ENCODE data around the gene SLC5A10.

Gene SLC5A10

DNA sequence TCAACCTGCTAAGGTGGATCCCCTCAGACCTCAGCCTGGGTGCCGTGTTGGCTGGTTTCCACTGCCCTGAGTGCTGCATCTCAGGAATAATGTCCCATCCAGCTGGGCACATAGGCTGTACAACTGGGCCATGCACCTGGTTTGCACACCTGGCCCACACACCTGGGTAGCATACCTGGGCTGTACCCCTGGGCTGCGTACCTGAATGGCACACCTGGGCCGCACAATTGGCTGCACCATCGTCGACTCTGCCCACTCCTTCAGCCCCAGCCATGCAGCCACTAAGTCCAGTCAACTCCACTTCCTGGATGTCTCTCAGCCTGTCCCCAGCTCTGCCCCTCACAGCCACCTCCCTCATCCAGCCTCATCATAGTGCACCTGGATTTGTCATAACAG lies 7.9 kb downstream of the SLC5A10 start:
- no peaks in the 10 kb centered on the region for H3K9me3 ChIP-seq (ENCODE audit: control insufficient read depth, low read depth, low read length)
- no peaks in the 10 kb centered on the region for H3K27me3 ChIP-seq (ENCODE audit: control insufficient read depth, insufficient read depth, low read length)
- H3K9ac ChIP-seq (ENCODE audit: low read length), result no peak overlapping the region
- H3K4me3 ChIP-seq (ENCODE audit: low read length), result no peak overlapping the region
- no peaks in the 10 kb centered on the region for H3K36me3 ChIP-seq (ENCODE audit: control insufficient read depth, low read depth, low read length)
- no peak overlapping the region for H3K27ac ChIP-seq (ENCODE audit: low read length)
- peaks cover 7% of the 10 kb centered on the region for H3K4me1 ChIP-seq (ENCODE audit: control insufficient read depth, low read depth, low read length)

DNA sequence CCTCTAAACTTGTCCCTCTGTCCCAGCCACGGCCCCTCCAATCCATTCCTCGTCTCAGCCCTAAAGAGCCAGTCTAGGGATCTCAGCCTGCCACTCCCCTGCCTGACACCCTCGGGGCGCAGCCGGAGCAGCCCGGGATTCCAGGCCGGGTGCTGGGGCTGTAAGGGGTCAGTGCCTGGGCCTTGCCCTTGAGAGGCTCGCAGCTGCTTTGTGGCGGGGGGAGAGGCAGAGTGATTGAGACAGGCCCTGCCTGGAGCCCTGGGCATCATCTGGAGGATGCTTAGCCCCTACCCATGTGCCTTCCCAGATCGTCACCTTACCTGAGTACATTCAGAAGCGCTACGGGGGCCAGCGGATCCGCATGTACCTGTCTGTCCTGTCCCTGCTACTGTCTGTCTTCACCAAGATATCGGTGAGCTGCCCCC lies 8.3 kb downstream of the SLC5A10 start:
- no peaks in the 10 kb centered on the region for H3K36me3 ChIP-seq (ENCODE audit: control insufficient read depth, low read depth, low read length)
- peaks cover 7% of the 10 kb centered on the region for H3K4me1 ChIP-seq (ENCODE audit: control insufficient read depth, low read depth, low read length)
- H3K27me3 ChIP-seq (ENCODE audit: control insufficient read depth, insufficient read depth, low read length), result no peaks in the 10 kb centered on the region
- H3K4me3 ChIP-seq (ENCODE audit: low read length), result no peak overlapping the region
- no peak overlapping the region for H3K27ac ChIP-seq (ENCODE audit: low read length)
- no peak overlapping the region for H3K9ac ChIP-seq (ENCODE audit: low read length)
- H3K9me3 ChIP-seq (ENCODE audit: control insufficient read depth, low read depth, low read length), result no peaks in the 10 kb centered on the region

DNA sequence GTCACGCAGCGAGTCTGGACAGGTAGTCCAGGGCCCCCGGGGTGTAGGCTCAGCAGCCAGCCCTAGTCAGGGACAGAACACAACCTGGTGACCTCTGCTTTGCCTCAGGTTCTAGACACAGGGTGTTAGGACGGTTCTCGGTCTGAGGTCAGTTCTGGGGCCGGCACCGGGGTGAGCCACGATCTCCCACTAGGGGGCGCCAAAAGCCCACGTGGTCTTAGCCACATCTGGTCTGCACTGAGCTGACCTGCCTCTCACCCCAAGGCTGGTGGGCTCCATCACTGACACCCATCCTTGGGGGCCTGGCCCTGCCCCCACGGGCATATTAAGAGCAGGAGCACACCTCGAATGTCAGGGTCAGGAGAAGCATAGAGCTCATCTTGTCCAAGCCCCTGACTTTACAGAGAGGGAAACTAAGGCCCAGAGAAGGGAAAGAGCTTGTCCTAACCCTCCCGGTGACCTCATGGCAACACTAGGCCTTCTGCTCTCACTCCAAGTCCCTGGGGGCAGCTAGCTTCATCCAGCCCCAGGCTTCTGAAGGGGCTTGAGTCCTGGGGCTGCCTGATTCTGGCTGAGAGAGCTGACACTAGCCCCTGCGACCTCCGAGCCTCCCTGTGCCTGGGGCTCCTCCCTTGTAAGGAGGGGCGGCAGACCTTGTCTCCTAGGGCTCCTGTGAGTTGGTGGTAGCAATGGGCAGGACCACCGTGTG lies 9.0 kb downstream of the SLC5A10 start:
- H3K36me3 ChIP-seq (ENCODE audit: control insufficient read depth, low read depth, low read length), result no peaks in the 10 kb centered on the region
- peaks cover 7% of the 10 kb centered on the region for H3K4me1 ChIP-seq (ENCODE audit: control insufficient read depth, low read depth, low read length)
- no peak overlapping the region for H3K4me3 ChIP-seq (ENCODE audit: low read length)
- no peak overlapping the region for H3K27ac ChIP-seq (ENCODE audit: low read length)
- no peaks in the 10 kb centered on the region for H3K9me3 ChIP-seq (ENCODE audit: control insufficient read depth, low read depth, low read length)
- H3K9ac ChIP-seq (ENCODE audit: low read length), result no peak overlapping the region
- H3K27me3 ChIP-seq (ENCODE audit: control insufficient read depth, insufficient read depth, low read length), result no peaks in the 10 kb centered on the region

DNA sequence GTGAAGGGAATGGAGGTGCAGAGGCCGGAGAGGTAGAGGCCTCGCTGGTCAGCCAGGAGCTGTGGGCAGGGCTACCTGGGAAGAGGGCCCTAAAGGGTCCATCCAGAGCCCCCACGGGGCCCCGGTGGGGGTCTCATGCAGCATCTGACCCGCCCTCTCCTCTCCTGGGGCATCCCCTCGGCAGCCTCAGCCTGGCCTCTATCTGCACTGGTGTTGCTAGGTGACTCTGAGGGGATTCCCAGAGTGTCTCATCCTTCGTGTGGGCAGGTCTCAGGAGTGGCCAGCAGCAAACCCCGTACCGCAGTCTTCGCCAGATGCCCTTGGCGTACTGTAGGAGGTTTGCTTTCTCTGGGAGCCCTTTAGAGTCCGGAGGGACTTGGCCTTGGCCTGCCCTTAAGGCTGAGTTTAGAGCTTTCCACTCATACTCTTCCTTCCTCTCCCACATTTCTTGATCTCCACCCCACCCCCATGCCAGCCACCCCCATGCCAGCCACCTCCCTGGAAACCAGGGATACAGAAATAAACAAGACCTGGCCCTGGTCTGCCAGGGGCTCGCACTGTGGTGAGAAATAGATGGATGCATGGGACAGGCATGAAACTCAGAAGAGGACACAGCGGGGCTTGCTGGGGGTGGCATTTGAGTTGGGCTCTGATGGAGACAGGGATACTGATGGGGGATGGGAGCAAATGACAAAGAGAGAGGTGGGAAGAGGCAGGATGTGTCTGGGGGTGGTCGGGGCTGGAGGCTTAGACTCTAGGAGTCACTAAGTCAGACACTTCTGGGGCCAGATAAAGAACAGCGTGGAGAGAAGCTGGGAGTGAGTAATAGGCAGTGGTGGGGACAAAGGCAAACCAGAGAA lies 9.9 kb downstream of the SLC5A10 start:
- no peaks in the 10 kb centered on the region for H3K9me3 ChIP-seq (ENCODE audit: control insufficient read depth, low read depth, low read length)
- no peak overlapping the region for H3K9ac ChIP-seq (ENCODE audit: low read length)
- no peak overlapping the region for H3K27ac ChIP-seq (ENCODE audit: low read length)
- no peak overlapping the region for H3K4me3 ChIP-seq (ENCODE audit: low read length)
- H3K27me3 ChIP-seq (ENCODE audit: control insufficient read depth, insufficient read depth, low read length), result no peaks in the 10 kb centered on the region
- no peaks in the 10 kb centered on the region for H3K36me3 ChIP-seq (ENCODE audit: control insufficient read depth, low read depth, low read length)
- peaks cover 7% of the 10 kb centered on the region for H3K4me1 ChIP-seq (ENCODE audit: control insufficient read depth, low read depth, low read length)

DNA sequence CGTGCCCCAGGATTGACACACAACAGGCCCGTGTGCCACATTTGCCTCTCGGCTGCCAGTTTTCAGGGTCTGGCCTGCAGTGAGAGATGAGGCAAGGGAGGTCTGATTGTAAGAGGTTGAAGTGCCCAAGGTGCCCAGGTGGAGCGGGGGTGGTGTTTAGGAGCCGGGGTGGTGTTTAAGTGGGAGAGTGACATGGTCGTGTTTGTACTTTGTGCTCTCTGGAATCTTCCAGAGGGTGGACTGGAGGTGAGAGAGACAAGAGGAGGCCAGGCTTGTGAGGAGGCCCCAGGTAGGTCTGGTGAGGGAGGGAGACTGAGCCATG lies 10.5 kb downstream of the SLC5A10 start:
- Histone ChIP-seq H3K9me3 (ENCODE audit: control insufficient read depth, low read depth, low read length) (no peaks in the 10 kb centered on the region), H3K4me3 (ENCODE audit: low read length) (no peak overlapping the region), H3K4me1 (ENCODE audit: control insufficient read depth, low read depth, low read length) (peaks cover 12% of the 10 kb centered on the region), H3K27ac (ENCODE audit: low read length) (no peak overlapping the region), H3K9ac (ENCODE audit: low read length) (no peak overlapping the region), H3K27me3 (ENCODE audit: control insufficient read depth, insufficient read depth, low read length) (no peaks in the 10 kb centered on the region), H3K36me3 (ENCODE audit: control insufficient read depth, low read depth, low read length) (no peaks in the 10 kb centered on the region)

DNA sequence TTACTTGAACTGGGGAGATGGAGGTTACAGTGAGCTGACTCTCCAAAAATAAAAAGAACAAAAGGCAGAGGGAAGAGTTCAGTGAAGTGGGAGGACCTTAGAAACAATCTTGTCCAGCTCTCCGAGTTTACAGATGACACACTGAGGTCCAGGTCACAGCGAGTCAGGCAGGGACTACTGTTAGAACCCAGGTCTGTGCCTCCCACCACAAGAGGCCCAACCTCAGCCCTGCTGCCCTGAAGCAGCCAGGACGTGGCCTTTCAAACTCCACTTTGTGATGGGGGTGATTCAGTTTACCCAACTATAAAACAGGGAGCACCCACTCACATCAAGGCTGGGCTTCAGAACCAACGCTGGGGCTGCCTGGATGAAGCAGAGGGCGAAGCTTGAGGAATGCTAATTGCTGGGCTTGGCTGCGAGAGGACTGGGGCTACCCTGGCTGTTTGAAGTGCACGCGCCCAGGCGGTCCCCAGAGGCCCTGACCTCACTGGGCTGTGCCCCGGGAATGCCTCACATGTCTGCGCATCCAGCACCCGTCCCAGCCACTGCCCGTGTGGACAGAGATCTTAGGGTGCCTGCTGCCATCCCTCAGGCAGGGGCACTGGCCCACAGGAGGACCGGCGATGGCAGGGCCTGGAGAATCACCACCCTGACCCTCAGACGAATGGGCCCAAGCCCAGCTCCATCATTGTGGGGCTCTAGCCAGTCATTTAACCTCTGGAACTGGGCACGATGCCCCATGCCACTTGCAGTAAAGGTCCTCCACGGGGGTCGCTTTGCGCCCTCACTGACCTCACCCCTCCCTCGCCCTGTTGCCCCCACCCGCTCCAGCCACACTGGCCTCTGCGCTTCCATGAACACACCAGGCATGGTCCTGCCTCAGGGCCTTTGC lies 11.4 kb downstream of the SLC5A10 start:
- Histone ChIP-seq H3K9me3 (ENCODE audit: control insufficient read depth, low read depth, low read length) (no peaks in the 10 kb centered on the region), H3K4me1 (ENCODE audit: control insufficient read depth, low read depth, low read length) (peaks cover 17% of the 10 kb centered on the region), H3K27ac (ENCODE audit: low read length) (no peak overlapping the region), H3K9ac (ENCODE audit: low read length) (no peak overlapping the region), H3K27me3 (ENCODE audit: control insufficient read depth, insufficient read depth, low read length) (no peaks in the 10 kb centered on the region), H3K36me3 (ENCODE audit: control insufficient read depth, low read depth, low read length) (no peaks in the 10 kb centered on the region), H3K4me3 (ENCODE audit: low read length) (no peak overlapping the region)

DNA sequence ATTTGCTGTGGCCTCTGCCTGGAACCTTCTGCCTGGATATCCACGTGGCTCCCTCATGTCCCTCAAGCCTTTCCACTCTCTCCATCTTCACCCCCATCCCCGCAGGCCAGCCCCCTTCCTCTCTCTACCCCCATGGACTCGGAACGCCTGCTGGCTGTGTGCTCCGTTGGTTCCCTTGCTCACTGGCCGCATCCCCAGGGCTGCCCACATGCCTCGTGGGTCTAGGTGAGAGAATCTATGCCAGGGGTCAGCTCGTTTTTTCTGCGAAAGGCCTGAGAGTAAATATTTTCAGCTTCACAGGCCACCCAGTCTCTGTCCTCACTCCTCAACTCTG lies 12.0 kb downstream of the SLC5A10 start:
- H3K27ac ChIP-seq (ENCODE audit: low read length), result no peak overlapping the region
- H3K9me3 ChIP-seq (ENCODE audit: control insufficient read depth, low read depth, low read length), result no peaks in the 10 kb centered on the region
- no peaks in the 10 kb centered on the region for H3K36me3 ChIP-seq (ENCODE audit: control insufficient read depth, low read depth, low read length)
- H3K9ac ChIP-seq (ENCODE audit: low read length), result no peak overlapping the region
- no peaks in the 10 kb centered on the region for H3K27me3 ChIP-seq (ENCODE audit: control insufficient read depth, insufficient read depth, low read length)
- H3K4me1 ChIP-seq (ENCODE audit: control insufficient read depth, low read depth, low read length), result peaks cover 17% of the 10 kb centered on the region
- H3K4me3 ChIP-seq (ENCODE audit: low read length), result no peak overlapping the region

DNA sequence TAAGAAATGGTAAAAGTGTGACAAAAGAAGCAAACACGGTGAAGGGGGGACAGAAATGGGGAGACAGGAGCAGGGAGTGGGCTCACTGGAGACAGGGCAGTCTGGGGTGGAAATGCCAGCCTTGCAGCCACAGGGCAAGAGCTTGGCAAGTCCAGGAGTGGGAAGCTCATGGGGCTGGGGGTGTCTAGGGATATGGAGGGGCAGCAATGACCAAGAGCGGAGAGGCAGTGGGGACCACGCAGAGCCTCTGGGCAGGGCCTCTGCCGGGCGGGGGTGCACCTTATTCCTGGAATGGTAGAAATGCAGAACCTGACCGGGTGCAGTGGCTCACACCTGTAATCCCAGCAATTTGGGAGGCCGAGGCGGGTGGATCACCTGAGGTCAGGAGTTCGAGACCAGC lies 12.6 kb downstream of the SLC5A10 start:
- no peak overlapping the region for H3K27ac ChIP-seq (ENCODE audit: low read length)
- no peaks in the 10 kb centered on the region for H3K9me3 ChIP-seq (ENCODE audit: control insufficient read depth, low read depth, low read length)
- no peak overlapping the region for H3K9ac ChIP-seq (ENCODE audit: low read length)
- H3K27me3 ChIP-seq (ENCODE audit: control insufficient read depth, insufficient read depth, low read length), result no peaks in the 10 kb centered on the region
- peaks cover 17% of the 10 kb centered on the region for H3K4me1 ChIP-seq (ENCODE audit: control insufficient read depth, low read depth, low read length)
- H3K36me3 ChIP-seq (ENCODE audit: control insufficient read depth, low read depth, low read length), result no peaks in the 10 kb centered on the region
- H3K4me3 ChIP-seq (ENCODE audit: low read length), result no peak overlapping the region

DNA sequence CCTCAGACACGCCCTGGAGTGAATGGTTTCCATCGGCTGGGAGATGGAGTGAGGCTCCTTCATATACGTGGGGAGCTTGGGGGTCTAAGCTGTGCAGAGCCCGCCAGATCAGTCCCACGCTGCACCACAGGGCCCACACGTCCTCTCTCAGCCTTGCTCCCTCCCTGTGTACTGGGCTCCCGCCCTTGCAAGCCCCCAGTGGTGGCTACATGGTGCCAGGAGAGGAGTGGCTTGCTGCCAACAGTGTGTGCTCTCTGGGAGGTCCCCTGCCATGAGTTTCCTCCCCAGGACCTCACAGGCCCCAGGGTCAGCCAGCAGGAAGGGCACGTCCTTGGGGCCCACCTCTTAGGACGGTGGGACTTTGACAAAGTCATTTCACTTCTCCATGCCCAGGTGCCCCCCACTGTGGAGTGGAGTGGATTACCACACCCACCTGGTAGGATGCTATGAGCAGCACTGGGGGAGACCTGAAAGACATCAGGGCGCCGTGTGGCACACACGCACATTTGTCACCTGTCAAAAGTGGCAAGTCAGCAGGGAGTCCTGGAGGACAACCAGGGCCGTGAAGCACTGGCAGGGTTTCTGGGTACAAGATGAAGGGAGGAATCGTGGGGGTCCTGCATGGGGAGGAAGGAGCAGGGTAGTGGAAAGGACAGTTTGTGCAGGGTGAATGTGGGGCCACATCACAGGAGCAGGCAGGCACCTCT lies 13.7 kb downstream of the SLC5A10 start:
- Histone ChIP-seq H3K27me3 (ENCODE audit: control insufficient read depth, insufficient read depth, low read length) (no peaks in the 10 kb centered on the region), H3K27ac (ENCODE audit: low read length) (no peak overlapping the region), H3K4me3 (ENCODE audit: low read length) (no peak overlapping the region), H3K9me3 (ENCODE audit: control insufficient read depth, low read depth, low read length) (no peaks in the 10 kb centered on the region), H3K9ac (ENCODE audit: low read length) (no peak overlapping the region), H3K36me3 (ENCODE audit: control insufficient read depth, low read depth, low read length) (no peaks in the 10 kb centered on the region), H3K4me1 (ENCODE audit: control insufficient read depth, low read depth, low read length) (peaks cover 17% of the 10 kb centered on the region)

DNA sequence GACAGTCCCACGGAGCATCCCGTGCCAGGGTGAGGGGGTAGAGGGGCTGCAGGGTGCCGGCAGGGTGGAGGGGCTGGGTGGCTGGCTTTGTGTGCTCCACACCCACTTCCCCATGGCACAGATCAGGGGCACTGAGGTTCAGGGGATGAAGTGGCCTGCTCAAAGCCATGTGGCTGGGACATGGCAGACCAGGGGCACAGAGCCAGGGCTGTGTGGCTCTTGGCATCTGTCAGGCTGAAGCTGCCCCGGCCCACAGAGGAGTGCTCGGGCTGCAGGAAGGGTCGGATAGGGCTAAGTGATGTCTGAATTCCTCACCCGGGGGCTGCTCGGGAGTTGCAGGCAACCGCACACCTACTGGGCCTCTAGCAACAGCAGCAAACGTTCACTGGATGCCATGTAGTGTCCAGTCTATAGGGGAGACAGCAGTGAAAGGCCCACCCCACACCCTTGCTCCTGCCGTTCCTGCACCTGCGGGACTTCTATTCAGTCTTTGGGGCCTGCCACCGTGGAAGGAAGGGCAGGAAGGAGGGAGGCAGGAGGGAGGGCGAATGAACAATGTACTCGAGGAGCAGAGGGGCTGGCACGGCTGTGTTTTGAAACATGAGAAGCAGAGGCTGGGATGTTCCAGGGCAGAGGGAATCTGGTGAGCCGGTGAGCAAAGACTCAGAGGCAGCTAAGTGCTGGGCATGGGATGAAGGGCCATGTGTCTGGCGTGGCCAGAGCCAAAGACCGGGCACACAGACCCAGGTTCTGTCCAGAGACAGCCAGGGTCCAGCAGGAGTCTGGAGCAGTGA lies 15.1 kb downstream of the SLC5A10 start:
- H3K27ac ChIP-seq (ENCODE audit: low read length), result no peak overlapping the region
- no peak overlapping the region for H3K4me3 ChIP-seq (ENCODE audit: low read length)
- H3K4me1 ChIP-seq (ENCODE audit: control insufficient read depth, low read depth, low read length), result peaks cover 16% of the 10 kb centered on the region
- H3K36me3 ChIP-seq (ENCODE audit: control insufficient read depth, low read depth, low read length), result peaks cover 7% of the 10 kb centered on the region
- H3K9ac ChIP-seq (ENCODE audit: low read length), result no peak overlapping the region
- no peaks in the 10 kb centered on the region for H3K27me3 ChIP-seq (ENCODE audit: control insufficient read depth, insufficient read depth, low read length)
- no peaks in the 10 kb centered on the region for H3K9me3 ChIP-seq (ENCODE audit: control insufficient read depth, low read depth, low read length)

All from iPS-18a (cell line).